Heart left ventricle (tissue), 13 donors: ENCODE measurements around the gene GAPDH.

Experiments
- CTCF ChIP-seq, 12 donors: fragments of 200-600 bp; sonication (generic) in 4 of 12; IDR thresholded peaks; one replicate each; pipeline versions ENCODE4 v1.5.0 to v1.8.0; 2018 to 2022; ENCODE audit warnings: antibody characterized with exemption in 12 of 12, mild to moderate bottlenecking in 5 of 12
- POLR2A ChIP-seq, 2 donors: fragments of 450-650 bp; IDR thresholded peaks; one replicate each; pipeline ENCODE4 v1.6.1; 2017; ENCODE audit warnings: antibody characterized with exemption in 2 of 2, mild to moderate bottlenecking in 2 of 2, moderate library complexity in 2 of 2
- donor health status: ischemic (EF 13 %, LVEDD 7.1; RV severe dilation, severe dysfunction).
- donor health status: DM: no; HTN: yes; CAD: no.
- donor health status: DM: no; HTN: no; CAD: no.
- donor health status: ischemic (EF 25% LVEDD 6.9; RV normal size, moderate dysfunction).
- donor health status: ischemic (EF 25% LVEDD 5.7; RV mildly dilated, moderate dysfunction).
- donor health status: ischemic (EF 35%, LVEDD 5.7; RV mildly dilated, moderate dysfunction).
- donor health status: nonischemic (EF 11% LVEDD 7.7; RV severe dilation, severe dysfunction).
- donor health status: DM: yes; HTN: yes; CAD: no.
- donor health status: PGD.
- donor health status: ischemic (EF 29% LVEDD 5.4; RV normal size, mild dysfunction).
- donor health status: nonischemic (EF 23%, LVEDD 6.1; RV moderate dilation, normal function).

DNA sequence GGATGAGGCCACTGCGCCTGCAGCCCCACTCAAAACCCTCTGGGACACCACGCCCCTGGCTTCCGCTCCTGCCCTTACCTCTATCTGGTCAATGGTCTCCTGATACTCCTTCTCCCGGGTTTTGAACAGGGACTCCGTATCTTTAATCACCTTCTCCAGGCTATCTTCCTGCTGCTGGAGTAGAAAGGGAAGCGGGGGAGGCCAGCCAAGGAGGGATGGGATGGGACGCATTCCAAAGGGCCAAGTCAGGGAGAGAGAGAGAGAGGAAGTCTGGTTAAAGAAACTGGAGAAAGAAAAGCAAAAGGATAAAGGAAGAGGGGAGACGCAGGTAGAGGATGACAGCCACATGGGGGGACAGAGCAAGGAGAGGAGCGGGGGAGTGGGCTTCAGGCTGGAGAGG is 13.7 kb downstream of the GAPDH start:
- TF ChIP-seq CTCF (IDR thresholded peaks at IDR 0.05) (no peak), POLR2A (IDR thresholded peaks at IDR 0.05) (no peak)
